Coronary artery (tissue), 2 donors: ENCODE measurements around the gene HOXA9.
A peak's percentile ranks its signal among the peaks of the same experiment; 100 is the strongest.

Source experiments
- DNase-seq: peaks from one replicate; pipeline ENCODE4 v3.0.0-alpha.2; 2017; ENCODE audit warnings: low spot score
- H3K27ac ChIP-seq, 2 donors: fragments of 200-600 bp; sonication (generic); one replicate each; pipeline ENCODE4 v1.5.1; 2016 to 2019
- H3K4me3 ChIP-seq: fragments of 200-600 bp; sonication (generic); 2 replicates; pipeline ENCODE4 v1.5.1; 2016; ENCODE audit warnings: mild to moderate bottlenecking, moderate library complexity
- TF ChIP-seq, protein P1 (sequence below): fragments of 200-600 bp; sonication (generic); IDR thresholded peaks from one replicate; pipeline ENCODE4 v1.5.1; 2019; ENCODE audit warnings: antibody characterized with exemption

Gene HOXA9

DNA sequence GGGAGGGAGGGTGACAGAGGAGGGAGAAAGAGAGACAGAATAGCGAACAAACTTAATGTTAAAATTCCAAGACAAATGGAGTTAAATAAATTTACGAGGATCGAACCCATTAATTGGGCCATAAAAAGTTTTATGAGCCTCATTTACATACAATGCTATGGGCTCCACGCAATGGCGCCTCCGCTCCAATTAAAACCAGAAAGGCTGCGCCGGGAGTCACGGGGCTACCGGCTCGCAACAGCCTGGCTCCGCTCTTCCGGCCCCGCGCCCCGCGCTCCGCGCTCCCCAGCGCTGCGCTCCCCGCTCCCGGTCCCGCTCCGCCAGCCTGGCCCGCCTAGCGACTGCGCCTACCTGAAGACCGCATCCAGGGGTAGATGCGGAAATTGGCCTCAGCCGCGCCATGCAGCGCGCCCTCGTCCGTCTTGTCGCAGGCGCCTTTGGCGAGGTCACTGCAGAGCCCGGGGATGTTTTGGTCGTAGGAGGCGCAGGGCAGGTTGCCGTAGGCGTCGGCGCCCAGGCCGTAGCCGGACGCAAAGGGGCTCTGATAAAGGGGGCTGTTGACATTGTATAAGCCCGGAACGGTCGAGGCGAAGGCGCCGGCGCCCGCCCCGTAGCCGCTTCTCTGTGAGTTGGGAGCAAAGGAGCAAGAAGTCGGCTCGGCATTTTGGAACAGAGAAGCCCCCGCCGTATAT, 9.4 kb downstream of the HOXA9 start:
- no peak for DNase-seq
- TF ChIP-seq, protein P1, sequence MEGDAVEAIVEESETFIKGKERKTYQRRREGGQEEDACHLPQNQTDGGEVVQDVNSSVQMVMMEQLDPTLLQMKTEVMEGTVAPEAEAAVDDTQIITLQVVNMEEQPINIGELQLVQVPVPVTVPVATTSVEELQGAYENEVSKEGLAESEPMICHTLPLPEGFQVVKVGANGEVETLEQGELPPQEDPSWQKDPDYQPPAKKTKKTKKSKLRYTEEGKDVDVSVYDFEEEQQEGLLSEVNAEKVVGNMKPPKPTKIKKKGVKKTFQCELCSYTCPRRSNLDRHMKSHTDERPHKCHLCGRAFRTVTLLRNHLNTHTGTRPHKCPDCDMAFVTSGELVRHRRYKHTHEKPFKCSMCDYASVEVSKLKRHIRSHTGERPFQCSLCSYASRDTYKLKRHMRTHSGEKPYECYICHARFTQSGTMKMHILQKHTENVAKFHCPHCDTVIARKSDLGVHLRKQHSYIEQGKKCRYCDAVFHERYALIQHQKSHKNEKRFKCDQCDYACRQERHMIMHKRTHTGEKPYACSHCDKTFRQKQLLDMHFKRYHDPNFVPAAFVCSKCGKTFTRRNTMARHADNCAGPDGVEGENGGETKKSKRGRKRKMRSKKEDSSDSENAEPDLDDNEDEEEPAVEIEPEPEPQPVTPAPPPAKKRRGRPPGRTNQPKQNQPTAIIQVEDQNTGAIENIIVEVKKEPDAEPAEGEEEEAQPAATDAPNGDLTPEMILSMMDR: no peak
- Histone ChIP-seq H3K27ac (no peak overlapping the region), H3K4me3 (peak overlapping the region; percentile 53)

DNA sequence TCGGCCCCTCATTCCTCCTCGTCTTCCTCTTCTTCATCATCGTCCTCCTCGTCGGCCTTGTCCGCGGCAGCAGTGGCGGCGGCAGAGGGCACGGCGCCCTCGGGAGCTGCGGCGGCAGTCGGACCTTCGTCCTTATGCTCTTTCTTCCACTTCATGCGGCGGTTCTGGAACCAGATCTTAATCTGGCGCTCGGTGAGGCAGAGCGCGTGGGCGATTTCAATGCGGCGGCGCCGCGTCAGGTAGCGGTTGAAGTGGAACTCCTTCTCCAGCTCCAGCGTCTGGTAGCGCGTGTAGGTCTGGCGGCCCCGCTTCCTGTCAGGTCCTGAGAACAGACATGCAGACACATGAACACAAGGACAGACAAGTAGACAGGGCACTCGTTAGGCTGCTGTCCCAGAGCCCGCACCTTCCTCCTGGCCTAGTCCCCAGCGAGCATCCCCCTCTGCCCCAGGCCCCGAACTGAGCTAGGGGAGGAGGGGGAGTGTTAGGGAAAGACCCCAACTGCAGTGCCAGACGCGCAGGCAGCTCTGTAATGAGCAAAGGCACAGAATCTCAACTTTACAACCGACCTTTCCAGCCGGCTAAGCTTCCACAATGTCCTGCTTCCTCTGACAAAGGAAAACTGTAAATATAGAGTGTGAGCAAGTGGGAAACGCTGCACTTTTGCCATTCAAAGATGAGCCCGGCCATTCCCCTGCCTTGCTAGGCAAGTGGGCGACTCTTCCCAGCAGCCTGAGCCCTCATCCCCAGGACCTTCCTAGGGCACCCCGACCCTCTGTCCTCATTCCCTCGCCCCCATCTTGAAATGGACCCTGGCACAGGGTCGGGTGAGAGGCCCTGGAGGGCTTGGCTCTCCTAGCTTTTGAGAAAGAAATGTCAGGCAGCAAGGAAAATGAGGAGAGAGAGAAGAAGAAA, 10.2 kb downstream of the HOXA9 start:
- DNase-seq: no peak
- TF ChIP-seq, protein P1: no peak
- Histone ChIP-seq H3K27ac (no peak overlapping the region), H3K4me3 (peak overlapping the region; percentile 46)

DNA sequence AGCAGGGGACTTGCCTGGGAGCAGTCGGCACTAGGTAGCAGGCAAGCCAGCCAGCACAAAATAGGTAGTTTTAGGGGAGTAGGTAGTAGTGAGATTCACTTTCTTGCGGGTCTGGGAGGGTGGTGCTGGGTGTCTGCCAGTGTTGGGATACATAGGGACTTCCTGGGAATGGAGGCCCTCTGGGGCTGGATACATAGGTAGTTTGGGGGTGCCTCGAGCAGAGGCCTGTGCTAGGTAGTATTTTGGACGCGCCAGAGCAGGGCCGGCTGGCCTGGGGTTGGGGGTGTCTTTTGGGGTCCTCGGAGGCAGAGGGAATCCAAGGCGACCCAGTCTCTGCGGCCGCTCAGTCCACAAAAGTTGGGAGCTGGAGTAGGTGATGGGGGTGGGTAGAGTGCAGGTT, 11.0 kb downstream of the HOXA9 start:
- no peak overlapping the region for H3K27ac ChIP-seq
- H3K4me3 ChIP-seq: no peak overlapping the region
- no peak for DNase-seq
- TF ChIP-seq, protein P1: no peak

DNA sequence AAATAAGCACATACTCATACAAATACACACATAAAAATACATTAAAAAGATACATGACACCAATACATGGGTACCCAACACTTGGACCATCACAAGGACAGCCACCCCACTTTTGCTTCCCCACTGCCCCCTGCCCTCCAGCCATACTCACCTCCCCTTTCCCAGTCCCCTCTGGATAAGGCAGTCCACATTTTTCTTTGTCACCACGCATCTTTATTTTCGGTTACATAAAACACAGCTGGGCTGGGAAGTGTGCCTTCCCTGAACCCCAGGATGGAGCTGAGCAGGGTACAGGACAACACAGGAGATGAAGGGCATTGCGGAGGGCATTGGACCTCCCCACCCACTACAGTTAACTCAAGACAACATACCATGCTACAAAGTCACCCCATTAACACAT, 11.8 kb downstream of the HOXA9 start:
- TF ChIP-seq, protein P1: no peak
- no peak for DNase-seq
- Histone ChIP-seq H3K4me3 (no peak overlapping the region), H3K27ac (no peak overlapping the region)

DNA sequence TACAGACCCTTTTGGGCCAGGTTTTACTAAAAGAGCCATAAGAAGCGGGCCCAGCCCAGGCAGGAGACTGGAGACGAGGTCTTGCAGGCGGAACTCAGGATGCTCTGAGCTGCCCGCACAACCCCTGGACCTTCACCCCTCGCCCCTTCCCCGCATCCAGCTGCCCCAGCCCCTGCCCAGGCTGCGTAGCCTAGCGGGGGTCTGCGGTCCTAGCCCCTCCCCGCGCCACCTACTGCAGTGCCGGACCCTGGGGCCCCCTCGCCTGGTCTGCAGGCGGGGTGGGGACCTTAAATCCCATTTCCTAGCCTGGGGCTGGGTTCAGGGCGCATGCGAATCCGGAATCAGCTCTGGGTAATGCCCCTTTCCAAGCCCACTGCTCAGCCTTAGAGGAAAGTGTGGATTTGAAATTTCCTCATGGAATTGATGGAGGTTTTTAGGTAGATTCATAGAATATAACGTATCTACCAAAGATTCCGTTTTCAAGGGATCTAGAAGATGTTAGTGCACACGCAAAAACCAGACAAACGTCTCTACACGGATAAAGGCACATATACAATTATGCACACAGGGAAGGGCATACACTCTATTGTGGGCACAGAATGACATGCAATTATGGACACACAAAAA, 12.4 kb downstream of the HOXA9 start:
- no peak overlapping the region for H3K27ac ChIP-seq
- H3K4me3 ChIP-seq: peak overlapping the region; percentile 60
- DNase-seq: no peak
- TF ChIP-seq, protein P1: no peak

DNA sequence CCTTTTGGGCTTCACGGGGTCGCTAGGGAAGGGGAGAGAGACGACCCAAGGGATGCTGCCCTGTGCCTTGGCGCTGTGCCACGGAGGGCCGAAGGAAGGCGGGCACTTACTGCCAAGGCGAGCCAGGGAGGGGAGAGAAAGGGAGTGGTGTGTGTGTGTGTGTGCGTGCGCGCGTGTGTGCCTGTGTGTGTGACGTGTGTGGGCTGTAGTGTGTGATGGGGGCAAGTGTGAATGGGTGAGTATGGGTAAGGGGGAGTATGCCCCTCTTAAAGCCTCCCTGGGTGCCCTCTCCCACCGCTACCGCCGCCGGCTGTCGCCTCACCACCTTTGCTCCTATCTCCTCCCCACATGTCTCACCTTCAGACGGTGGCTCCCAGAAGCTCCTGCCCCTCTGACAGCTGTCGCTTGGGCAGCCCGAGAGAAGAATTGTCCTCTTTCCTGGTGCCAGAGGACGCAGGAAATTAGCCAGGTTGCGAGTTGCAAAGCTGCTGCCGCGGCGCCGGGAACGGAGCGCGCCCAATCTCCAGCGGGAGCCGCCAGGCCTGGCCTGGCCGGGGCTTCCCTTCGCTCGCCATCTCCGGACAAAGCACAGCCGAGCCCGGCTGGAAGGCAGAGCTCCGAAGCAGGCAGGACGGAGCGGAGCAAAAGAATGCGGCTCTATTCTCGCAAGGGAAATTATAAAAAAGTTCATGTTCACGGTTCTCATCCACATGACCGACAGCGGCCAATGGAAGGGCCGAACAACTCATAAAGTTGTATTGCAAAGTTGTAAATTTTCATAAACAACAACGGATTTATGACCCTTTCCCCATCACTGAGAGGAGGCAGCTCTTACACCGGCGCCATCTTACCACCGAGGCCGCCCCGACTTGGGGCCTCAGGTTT, 13.2 kb downstream of the HOXA9 start, which contains the start of gene HOXA3:
HOXA3 (minus strand) TSS at position 653 of the 885 bp plus-strand sequence. CDS start 41,943 bp downstream, outside the sequence.
- Histone ChIP-seq H3K27ac (no peak within 1 kb of the TSS), H3K4me3 (peak within 1 kb of the TSS; percentile 60)
- TF ChIP-seq, protein P1: no peak
- DNase-seq: peak; percentile 59
